Lower lobe of right lung (tissue), 2 donors: ENCODE measurements around the gene HAX1. TPM values are rescaled to one million over a fixed set of nuclear protein-coding genes. Genes with fewer than 3 reads are reported as not detected.

Experiments used
- ATAC-seq, 2 donors: fragments of 200-7000 bp; cut with Tn5 transposase; one replicate each; pipeline ENCODE4 v1.9.1; 2020 to 2022; ENCODE audit warnings: mild to moderate bottlenecking in 2 of 2, moderate library complexity in 2 of 2
- DNase-seq: peaks from one replicate; pipeline ENCODE4 v3.0.0-alpha.2; 2020
- H3K27ac ChIP-seq: fragments of 200-600 bp; one replicate; pipeline ENCODE4 v1.8.0; 2022
- H3K27me3 ChIP-seq: fragments of 200-600 bp; one replicate; pipeline ENCODE4 v1.8.0; 2022; ENCODE audit warnings: low read depth
- H3K36me3 ChIP-seq: fragments of 200-600 bp; one replicate; pipeline ENCODE4 v1.8.0; 2022; ENCODE audit warnings: mild to moderate bottlenecking
- H3K4me1 ChIP-seq: fragments of 200-600 bp; one replicate; pipeline ENCODE4 v1.8.0; 2022
- H3K4me3 ChIP-seq: fragments of 200-600 bp; one replicate; pipeline ENCODE4 v1.8.0; 2022; ENCODE audit warnings: mild to moderate bottlenecking
- H3K9me3 ChIP-seq: fragments of 200-600 bp; one replicate; pipeline ENCODE4 v1.8.0; 2022
- CTCF ChIP-seq: fragments of 200-600 bp; IDR thresholded peaks from one replicate; pipeline ENCODE4 v1.8.0; 2022; ENCODE audit warnings: antibody characterized with exemption, mild to moderate bottlenecking
- intact Hi-C: fragments of 100-400 bp; cut with DNase I; formaldehyde crosslinking; loops from one replicate; pipeline ENCODE4 v1.11.0; 2022
- total RNA-seq: library from RNA; stranded (reverse); fragmentation: NEBNext Ultra II Directional; extraction: Animal tissue kit (Norgen Biotek cat#: 25700); gene quantifications from one replicate; pipeline ENCODE4 v1.2.1, GENCODE V29; 2021
- donor health status: DM: no; HTN: yes; CAD: no; lungs with severe emphysema.

HAX1 gene
- total RNA-seq, 1 donor from 2014 or later = 75.4 TPM

- Histone ChIP-seq H3K4me1 (peaks cover 48% of the 10 kb centered on the region), H3K27ac (peak within 1 kb of the TSS; percentile 86), H3K27me3 (peaks cover 5% of the 10 kb centered on the region), H3K36me3 (no peaks in the 10 kb centered on the region), H3K4me3 (peak within 1 kb of the TSS; percentile 74), H3K9me3 (no peaks in the 10 kb centered on the region)
- DNase-seq (peak; percentile 79), ATAC-seq (peak; percentile 77 to 82)
- intact Hi-C loops = no loop called here
- peak; percentile 87 for TF ChIP-seq CTCF
These were observed 52.5 kb downstream of the HAX1 start, which contains the start of gene ATP8B2 for GRCh38 chr1:154324669-154325582. TSS of gene ATP8B2 (plus strand) at chr1:154325525. CDS start at chr1:154328142, 2,617 bp downstream.

Other genes with a start within 250 kb of the HAX1 start
- 1.7 TPM for gene NUP210L, start 117.6 kb upstream of the HAX1 start, total RNA-seq
- gene TPM3, start 80.5 kb upstream of the HAX1 start, total RNA-seq = 334 TPM
- 2.8 TPM for gene CFAP141, start 66.3 kb upstream of the HAX1 start, total RNA-seq
- 142 TPM for gene UBAP2L, start 51.7 kb upstream of the HAX1 start, total RNA-seq
- 0.47 TPM for gene AQP10, start 48.5 kb downstream of the HAX1 start, total RNA-seq
- 26.0 TPM for gene ATP8B2, start 52.9 kb downstream of the HAX1 start, total RNA-seq
- gene IL6R, start 132.7 kb downstream of the HAX1 start, total RNA-seq = 48.5 TPM
- 20.2 TPM for gene TDRD10, start 229.6 kb downstream of the HAX1 start, total RNA-seq
- gene SHE, start 229.8 kb downstream of the HAX1 start, total RNA-seq = 40.1 TPM